Natural killer cell treated with Interleukin-12 subunit alpha and Interleukin-12 subunit beta and Interleukin-15 and Interleukin-18, amount 100 ng/mL, for 72 hours (primary cell): ENCODE results near the gene ERGIC1. TPM values are rescaled to one million over a fixed set of nuclear protein-coding genes. Genes with fewer than 3 reads are reported as not detected.

Experiments
- ATAC-seq, 2 donors: fragments of 150-1000 bp; cut with Tn5 transposase in 1 of 2; sonication (Bioruptor Pico), chemical (Tn5 transposase) in 1 of 2; 2 replicates each; pipeline ENCODE4 v1.10.0; 2021
- DNase-seq: peaks from one replicate; pipeline ENCODE4 v3.0.0; 2022; ENCODE audit warnings: low spot score
- H3K27ac Mint-ChIP-seq, 2 donors: 1 replicate in 1 of 2; 2 replicates in 1 of 2; pipeline ENCODE4 v1.8.0; 2022; ENCODE audit warnings: mixed read lengths in 2 of 2, mild to moderate bottlenecking in 1 of 2, moderate library complexity in 1 of 2
- H3K27me3 Mint-ChIP-seq, 2 donors: 1 replicate in 1 of 2; 2 replicates in 1 of 2; pipeline ENCODE4 v1.8.0; 2022; ENCODE audit warnings: mixed read lengths in 2 of 2
- H3K36me3 Mint-ChIP-seq: one replicate; pipeline ENCODE4 v1.8.0; 2022; ENCODE audit warnings: mixed read lengths
- H3K4me1 Mint-ChIP-seq, 2 donors: 1 replicate in 1 of 2; 2 replicates in 1 of 2; pipeline ENCODE4 v1.8.0; 2022; ENCODE audit warnings: low read depth in 2 of 2, mixed read lengths in 2 of 2, mild to moderate bottlenecking in 1 of 2
- H3K4me3 Mint-ChIP-seq: one replicate; pipeline ENCODE4 v1.8.0; 2022; ENCODE audit warnings: mixed read lengths
- H3K9me3 Mint-ChIP-seq: 2 replicates; pipeline ENCODE4 v1.8.0; 2022; ENCODE audit warnings: mixed read lengths
- total RNA-seq, 2 donors: library from RNA; stranded (reverse); gene quantifications; one replicate each; pipeline ENCODE4 v1.2.3, GENCODE V29; 2022

Gene ERGIC1
- total RNA-seq, 2 donors from 2014 or later, result 50.8 to 51.4 TPM

- Mint-ChIP-seq H3K36me3 (peaks cover 20% of the 10 kb centered on the region), H3K4me1 (peaks cover under 1 to 6% of the 10 kb centered on the region in 2 donors), H3K27ac (peak overlapping the region in 1 of 2 donors; percentile 59), H3K4me3 (no peak overlapping the region), H3K27me3 (no peaks in the 10 kb centered on the region), H3K9me3 (peaks cover 11% of the 10 kb centered on the region)
- ATAC-seq (no peak), DNase-seq (no peak)
Measured at GRCh38 chr5:172827841-172828240, 6.2 kb upstream of the ERGIC1 start.

GRCh38 chr5:172828911-172829431 is 5.1 kb upstream of the ERGIC1 start:
- Mint-ChIP-seq H3K4me1 (peaks cover 11% of the 10 kb centered on the region in 2 donors), H3K27me3 (no peaks in the 10 kb centered on the region), H3K4me3 (no peak overlapping the region), H3K9me3 (peaks cover 11% of the 10 kb centered on the region), H3K27ac (no peak overlapping the region), H3K36me3 (peaks cover 20% of the 10 kb centered on the region)
- DNase-seq (no peak), ATAC-seq (no peak)

- no peak overlapping the region for H3K4me3 Mint-ChIP-seq
- H3K4me1 Mint-ChIP-seq, result peaks cover 11 to 14% of the 10 kb centered on the region in 2 donors
- no peak for DNase-seq
- ATAC-seq, result no peak
- H3K9me3 Mint-ChIP-seq, result peaks cover 8% of the 10 kb centered on the region
- H3K27ac Mint-ChIP-seq, result peak overlapping the region; percentile 31 to 65
- peaks cover 16% of the 10 kb centered on the region for H3K36me3 Mint-ChIP-seq
- no peaks in the 10 kb centered on the region for H3K27me3 Mint-ChIP-seq
Measured at GRCh38 chr5:172830275-172830799, 3.7 kb upstream of the ERGIC1 start.

GRCh38 chr5:172830876-172831662 is 3.0 kb upstream of the ERGIC1 start:
- peaks cover 17 to 21% of the 10 kb centered on the region in 2 donors for H3K4me1 Mint-ChIP-seq
- peaks cover 3% of the 10 kb centered on the region for H3K9me3 Mint-ChIP-seq
- no peaks in the 10 kb centered on the region for H3K27me3 Mint-ChIP-seq
- peaks cover 9% of the 10 kb centered on the region for H3K36me3 Mint-ChIP-seq
- no peak overlapping the region for H3K4me3 Mint-ChIP-seq
- DNase-seq (no peak), ATAC-seq (peak; percentile 49 to 62)
- peak overlapping the region; percentile 31 to 65 for H3K27ac Mint-ChIP-seq

DNA sequence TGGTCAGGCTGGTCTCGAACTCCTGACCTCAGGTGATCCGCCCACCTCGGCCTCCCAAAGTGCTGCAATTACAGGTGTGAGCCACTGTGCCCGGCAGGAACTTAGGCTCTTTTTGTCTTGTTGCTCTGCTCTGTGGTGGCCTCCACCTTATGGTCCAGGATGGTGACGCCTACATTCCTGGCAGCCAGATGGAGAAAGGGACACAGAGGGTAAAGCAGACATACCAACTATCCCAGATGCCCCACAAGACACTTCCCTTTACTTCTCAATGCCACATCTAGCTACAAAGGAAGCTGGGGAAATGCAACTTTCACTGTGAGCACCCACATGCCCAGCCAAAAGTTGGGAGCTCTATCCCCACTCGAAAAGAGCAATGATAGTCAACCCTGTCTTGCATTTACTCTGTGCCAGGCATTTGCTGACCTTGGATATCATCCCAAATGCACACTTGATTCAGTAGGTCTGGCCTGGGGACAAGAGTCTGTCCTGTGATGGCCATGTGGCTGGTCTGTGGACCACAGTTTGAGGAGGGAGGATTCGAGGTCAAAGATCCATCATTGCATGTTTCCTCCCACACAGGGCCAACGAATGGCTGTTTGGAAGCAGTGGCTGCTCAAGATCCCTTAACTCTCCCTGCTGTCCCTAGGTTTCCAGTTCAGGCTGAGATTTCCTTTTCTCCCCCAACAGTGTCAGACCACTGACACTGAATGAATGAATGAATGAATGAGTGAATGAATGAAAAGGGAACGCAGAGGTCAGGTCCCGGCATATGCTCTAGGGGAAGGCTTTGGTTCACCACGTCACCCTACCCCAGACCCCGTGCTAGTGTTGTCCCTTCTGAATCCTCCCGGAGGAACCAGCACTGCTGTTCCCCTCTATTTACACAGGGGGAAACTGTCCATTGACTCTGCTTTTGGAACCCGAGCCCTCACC is 1.4 kb upstream of the ERGIC1 start:
- no peak for ATAC-seq
- no peak for DNase-seq
- H3K27ac Mint-ChIP-seq, result peak overlapping the region; percentile 23 to 75

GRCh38 chr5:172833372-172833685 is 722 bp upstream of the ERGIC1 start:
- no peak for ATAC-seq
- Mint-ChIP-seq H3K4me3 (peak overlapping the region; percentile 78), H3K36me3 (no peaks in the 10 kb centered on the region), H3K27me3 (no peaks in the 10 kb centered on the region), H3K4me1 (peaks cover 33 to 42% of the 10 kb centered on the region in 2 donors), H3K9me3 (no peaks in the 10 kb centered on the region), H3K27ac (peak overlapping the region; percentile 23 to 75)
- no peak for DNase-seq

More for the DNA sequence above, 1.4 kb upstream of the ERGIC1 start:
- Mint-ChIP-seq H3K4me1 (peaks cover 28 to 35% of the 10 kb centered on the region in 2 donors), H3K4me3 (no peak overlapping the region), H3K9me3 (no peaks in the 10 kb centered on the region), H3K27me3 (no peaks in the 10 kb centered on the region), H3K36me3 (no peaks in the 10 kb centered on the region)

- Mint-ChIP-seq H3K27me3 (no peaks in the 10 kb centered on the region), H3K27ac (peak overlapping the region; percentile 90 to 91), H3K9me3 (no peaks in the 10 kb centered on the region), H3K36me3 (no peaks in the 10 kb centered on the region), H3K4me1 (peaks cover 33 to 42% of the 10 kb centered on the region in 2 donors), H3K4me3 (peak overlapping the region; percentile 78)
- ATAC-seq (peak in 1 of 2 donors; percentile 7), DNase-seq (no peak)
Measured at GRCh38 chr5:172834415-172835289, 601 bp downstream of the ERGIC1 start.

DNA sequence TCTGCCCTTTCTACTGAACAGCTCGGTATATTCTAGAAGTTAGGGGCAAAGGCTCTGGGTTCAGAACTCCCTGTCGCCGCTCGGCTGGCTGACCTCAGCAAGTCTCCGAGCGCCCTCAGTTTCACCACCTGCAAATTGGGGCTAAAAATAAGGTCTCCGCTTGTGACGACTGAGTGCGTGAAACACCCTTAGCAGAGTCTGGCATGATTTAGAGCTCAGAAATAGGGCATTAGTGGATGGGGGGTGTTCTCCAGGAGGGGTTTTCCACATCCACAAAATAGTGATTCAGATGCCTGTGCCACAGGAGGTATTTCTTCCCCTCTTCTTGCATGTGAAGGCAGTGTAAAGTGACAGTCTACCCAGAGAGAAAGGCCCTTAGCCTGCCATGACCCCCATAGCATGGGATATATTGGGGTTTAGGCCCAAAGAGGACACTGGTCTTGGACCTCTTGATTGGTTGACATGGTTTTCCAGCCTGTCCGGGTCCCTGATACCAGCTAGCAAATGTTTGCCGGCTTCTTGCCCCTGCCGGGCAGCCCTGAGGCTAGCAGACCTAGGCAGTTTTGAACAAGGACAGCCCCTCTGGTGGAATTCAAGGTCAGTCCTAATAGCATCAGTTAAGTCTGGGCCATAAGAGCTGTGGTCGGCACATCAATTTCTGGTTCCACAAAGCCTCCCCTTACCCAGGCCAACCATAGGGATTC is 1.4 kb downstream of the ERGIC1 start:
- H3K36me3 Mint-ChIP-seq, result no peaks in the 10 kb centered on the region

DNA sequence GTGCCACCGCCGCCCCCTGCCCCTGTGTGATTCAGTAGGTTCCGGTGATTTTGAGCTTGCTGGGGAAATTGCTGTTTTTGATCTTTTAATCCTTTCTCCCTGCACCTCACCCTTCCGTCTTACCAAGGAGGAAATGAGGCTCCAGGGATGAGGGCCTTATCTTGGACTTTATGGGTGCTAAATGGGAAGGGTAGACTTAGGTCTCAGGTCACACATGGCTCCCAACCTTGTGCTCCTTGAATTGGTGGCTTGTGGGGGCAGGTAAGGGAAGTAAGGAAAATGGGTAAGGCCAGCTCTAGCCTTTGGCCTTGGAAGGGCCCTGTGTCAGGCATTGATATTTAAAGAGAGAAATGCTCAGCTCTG is 1.9 kb downstream of the ERGIC1 start:
- peak overlapping the region; percentile 78 for H3K4me3 Mint-ChIP-seq
- no peaks in the 10 kb centered on the region for H3K9me3 Mint-ChIP-seq
- peak overlapping the region; percentile 90 to 91 for H3K27ac Mint-ChIP-seq
- H3K36me3 Mint-ChIP-seq, result no peaks in the 10 kb centered on the region
- DNase-seq (no peak), ATAC-seq (no peak)
- H3K4me1 Mint-ChIP-seq, result peaks cover 33 to 42% of the 10 kb centered on the region in 2 donors
- no peaks in the 10 kb centered on the region for H3K27me3 Mint-ChIP-seq

More for the DNA sequence above, 1.4 kb downstream of the ERGIC1 start:
- Mint-ChIP-seq H3K4me3 (peak overlapping the region; percentile 78), H3K27me3 (no peaks in the 10 kb centered on the region), H3K27ac (peak overlapping the region; percentile 90 to 91), H3K4me1 (peaks cover 35 to 42% of the 10 kb centered on the region in 2 donors), H3K9me3 (no peaks in the 10 kb centered on the region)
- DNase-seq (no peak), ATAC-seq (no peak)

GRCh38 chr5:172837640-172838039 is 3.6 kb downstream of the ERGIC1 start:
- no peaks in the 10 kb centered on the region for H3K27me3 Mint-ChIP-seq
- H3K9me3 Mint-ChIP-seq, result no peaks in the 10 kb centered on the region
- ATAC-seq (peak; percentile 49 to 64), DNase-seq (no peak)
- H3K4me1 Mint-ChIP-seq, result peaks cover 33 to 42% of the 10 kb centered on the region in 2 donors
- H3K36me3 Mint-ChIP-seq, result no peaks in the 10 kb centered on the region
- peak overlapping the region; percentile 73 for H3K4me3 Mint-ChIP-seq
- peak overlapping the region; percentile 90 to 91 for H3K27ac Mint-ChIP-seq

GRCh38 chr5:172838151-172838875 is 4.3 kb downstream of the ERGIC1 start:
- DNase-seq (no peak), ATAC-seq (no peak)
- Mint-ChIP-seq H3K36me3 (no peaks in the 10 kb centered on the region), H3K9me3 (no peaks in the 10 kb centered on the region), H3K27ac (peak overlapping the region; percentile 90 to 91), H3K27me3 (no peaks in the 10 kb centered on the region), H3K4me1 (peaks cover 30 to 36% of the 10 kb centered on the region in 2 donors), H3K4me3 (peak overlapping the region; percentile 73)
